SK-N-SH (cell line): Measurements from ENCODE around the gene TRIM43B.
"Not testable (repeated sequence)": the region's sequence is repeated elsewhere in the genome, so short reads cannot be mapped to it uniquely, and the experiment has no call there.

ENCODE experiments used
- CTCF ChIP-seq: fragments of 200-600 bp; sonication (generic); IDR thresholded peaks from 2 replicates; pipeline ENCODE4 v1.6.1; 2017; ENCODE audit warnings: antibody characterized with exemption, mild to moderate bottlenecking, moderate library complexity
- EZH2phosphoT487 ChIP-seq: fragments of 200-600 bp; sonication (generic); IDR thresholded peaks from 2 replicates; pipeline ENCODE4 v1.6.1; 2017; ENCODE audit warnings: low read depth, mixed run types, mild to moderate bottlenecking, antibody characterized with exemption, moderate library complexity, borderline replicate concordance
- SMC3 ChIP-seq: IDR thresholded peaks from 2 replicates; pipeline ENCODE4 v1.6.1; 2012; ENCODE audit warnings: low read depth, low read length, improper control_type of control experiment
- TAF1 ChIP-seq: IDR thresholded peaks from 2 replicates; pipeline ENCODE4 v1.6.1; 2012; ENCODE audit warnings: low read depth, mild to moderate bottlenecking, low read length, moderate library complexity, borderline replicate concordance
- TCF12 ChIP-seq: IDR thresholded peaks from 2 replicates; pipeline ENCODE4 v1.4.0; 2012
- TF ChIP-seq, protein P1 (sequence below): fragments of 150-350 bp; IDR thresholded peaks from 2 replicates; pipeline ENCODE4 v1.6.1; 2017; ENCODE audit warnings: antibody characterized with exemption, low read length, low read depth, borderline replicate concordance
- TF ChIP-seq, protein P2 (sequence below): IDR thresholded peaks from 2 replicates; pipeline ENCODE4 v1.4.0; 2012; ENCODE audit warnings: low read depth, borderline replicate concordance

- not testable (repeated sequence) for TF ChIP-seq CTCF, TCF12, EZH2phosphoT487, TAF1, SMC3
- TF ChIP-seq, protein P1, sequence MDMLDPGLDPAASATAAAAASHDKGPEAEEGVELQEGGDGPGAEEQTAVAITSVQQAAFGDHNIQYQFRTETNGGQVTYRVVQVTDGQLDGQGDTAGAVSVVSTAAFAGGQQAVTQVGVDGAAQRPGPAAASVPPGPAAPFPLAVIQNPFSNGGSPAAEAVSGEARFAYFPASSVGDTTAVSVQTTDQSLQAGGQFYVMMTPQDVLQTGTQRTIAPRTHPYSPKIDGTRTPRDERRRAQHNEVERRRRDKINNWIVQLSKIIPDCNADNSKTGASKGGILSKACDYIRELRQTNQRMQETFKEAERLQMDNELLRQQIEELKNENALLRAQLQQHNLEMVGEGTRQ, result not testable (repeated sequence)
- TF ChIP-seq, protein P2, sequence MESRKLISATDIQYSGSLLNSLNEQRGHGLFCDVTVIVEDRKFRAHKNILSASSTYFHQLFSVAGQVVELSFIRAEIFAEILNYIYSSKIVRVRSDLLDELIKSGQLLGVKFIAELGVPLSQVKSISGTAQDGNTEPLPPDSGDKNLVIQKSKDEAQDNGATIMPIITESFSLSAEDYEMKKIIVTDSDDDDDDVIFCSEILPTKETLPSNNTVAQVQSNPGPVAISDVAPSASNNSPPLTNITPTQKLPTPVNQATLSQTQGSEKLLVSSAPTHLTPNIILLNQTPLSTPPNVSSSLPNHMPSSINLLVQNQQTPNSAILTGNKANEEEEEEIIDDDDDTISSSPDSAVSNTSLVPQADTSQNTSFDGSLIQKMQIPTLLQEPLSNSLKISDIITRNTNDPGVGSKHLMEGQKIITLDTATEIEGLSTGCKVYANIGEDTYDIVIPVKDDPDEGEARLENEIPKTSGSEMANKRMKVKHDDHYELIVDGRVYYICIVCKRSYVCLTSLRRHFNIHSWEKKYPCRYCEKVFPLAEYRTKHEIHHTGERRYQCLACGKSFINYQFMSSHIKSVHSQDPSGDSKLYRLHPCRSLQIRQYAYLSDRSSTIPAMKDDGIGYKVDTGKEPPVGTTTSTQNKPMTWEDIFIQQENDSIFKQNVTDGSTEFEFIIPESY, result not testable (repeated sequence)
Observed at GRCh38 chr2:95435872-95436209, 48.7 kb downstream of the TRIM43B start.
